H7 (cell line): ENCODE data around the gene APBB2. TPM values are rescaled to one million over a fixed set of nuclear protein-coding genes. Genes with fewer than 3 reads are reported as not detected.

Experiments
- DNase-seq: peaks from one replicate; pipeline ENCODE4 v3.0.0; 2012
- H3K27me3 ChIP-seq: 2 replicates; pipeline ENCODE4 v1.6.0; 2011; ENCODE audit warnings: mild to moderate bottlenecking, low read length; ENCODE audit not compliant: control insufficient read depth, insufficient read depth
- H3K36me3 ChIP-seq: replicated peaks from 2 replicates; pipeline ENCODE4 v1.5.1; 2011; ENCODE audit warnings: low read length; ENCODE audit not compliant: control insufficient read depth, insufficient read depth
- H3K4me3 ChIP-seq: 2 replicates; pipeline ENCODE4 v1.5.1; 2011; ENCODE audit warnings: low read depth, mild to moderate bottlenecking, control low read depth, low read length, moderate library complexity; ENCODE audit not compliant: insufficient read depth
- total RNA-seq: library from RNA; depleted of rRNA; stranded (reverse); fragments of >200 nt; shearing (Covaris generic); gene quantifications from 2 replicates; pipeline ENCODE4 v1.2.3, GENCODE V29; 2014

The APBB2 gene
- total RNA-seq, 1 experiment from 2014 or later, result 33.4 TPM

DNA sequence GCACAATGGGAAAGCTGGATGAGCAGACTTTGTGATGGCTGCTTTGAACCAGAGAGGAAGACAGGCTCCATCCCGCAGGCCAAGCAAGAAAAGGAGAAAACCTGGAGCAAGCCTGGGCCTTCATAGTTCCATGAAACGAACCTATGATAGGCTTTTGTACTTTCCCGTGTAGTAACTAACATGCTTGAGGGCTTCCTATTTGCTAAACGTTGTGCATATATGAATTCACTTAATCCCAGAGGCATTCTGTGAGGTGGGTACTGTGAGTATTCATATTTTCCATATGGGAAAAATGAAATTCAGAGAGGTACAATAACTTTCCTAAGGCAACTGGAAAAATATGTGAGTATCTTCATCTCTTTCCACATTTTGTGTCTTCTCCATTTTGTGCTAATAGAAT is 13.6 kb upstream of the APBB2 start:
- no peaks in the 10 kb centered on the region for H3K36me3 ChIP-seq
- no peaks in the 10 kb centered on the region for H3K27me3 ChIP-seq
- no peak for DNase-seq
- no peak overlapping the region for H3K4me3 ChIP-seq

DNA sequence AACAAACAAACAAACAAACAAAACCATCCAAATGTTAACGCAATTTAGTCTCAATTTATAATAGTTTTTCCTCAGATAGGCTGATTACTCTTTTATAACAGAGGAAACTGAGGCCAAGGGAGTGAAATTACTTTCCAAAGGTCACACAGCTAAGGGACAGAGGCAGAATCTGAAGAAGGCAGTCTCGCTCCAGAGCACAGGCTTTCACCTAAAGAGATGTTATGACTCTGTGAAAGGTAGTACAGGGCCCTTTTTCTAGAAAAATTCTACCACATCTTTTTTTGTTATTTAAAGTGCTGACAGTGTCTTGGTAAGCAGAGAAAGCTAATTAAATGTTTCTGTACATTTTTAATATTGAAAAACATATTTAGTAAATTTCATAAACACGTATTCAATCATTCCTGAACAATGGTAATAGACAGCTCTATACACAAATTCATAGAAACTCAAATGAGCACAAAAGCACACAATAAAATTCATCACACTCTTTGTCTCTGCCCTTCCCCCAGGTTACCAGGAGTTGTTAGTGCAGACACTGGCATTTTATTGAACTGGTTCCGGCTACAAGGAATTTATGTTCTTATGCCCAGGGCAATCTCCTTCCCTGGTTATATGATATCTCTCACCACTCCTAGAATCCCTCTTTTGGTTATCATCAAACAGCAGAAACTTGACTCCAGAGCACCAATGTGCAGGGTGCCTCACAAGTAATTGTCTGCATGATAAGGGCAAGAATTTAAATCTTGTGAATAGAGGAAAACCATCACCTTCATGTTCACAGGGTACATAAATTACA is 7.7 kb upstream of the APBB2 start:
- Histone ChIP-seq H3K36me3 (no peaks in the 10 kb centered on the region), H3K4me3 (no peak overlapping the region), H3K27me3 (no peaks in the 10 kb centered on the region)
- DNase-seq, result no peak

DNA sequence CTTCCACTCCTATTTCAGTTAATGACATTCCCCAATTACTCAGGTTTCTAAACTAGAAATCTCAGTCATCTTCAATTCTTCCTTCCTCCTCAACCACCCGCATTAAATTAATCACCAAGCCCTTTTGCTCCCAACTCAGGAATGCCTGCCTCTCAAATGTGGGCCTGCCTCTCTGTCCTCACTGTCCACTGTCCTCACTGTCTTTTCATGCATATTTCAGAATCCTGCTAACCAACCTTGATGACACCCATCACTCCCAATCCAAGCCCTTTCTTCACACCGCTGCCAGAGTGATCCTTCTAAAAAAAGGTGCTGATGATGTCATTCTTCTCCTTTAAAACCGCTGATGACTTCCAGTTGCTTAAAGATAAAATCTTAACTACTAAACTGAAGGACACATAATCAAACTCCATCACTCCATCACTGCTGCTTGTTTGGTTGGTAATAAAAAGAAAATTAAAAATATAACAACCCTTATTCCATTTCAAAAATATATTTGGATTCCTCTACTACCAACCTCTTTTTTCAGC is 5.1 kb upstream of the APBB2 start:
- H3K4me3 ChIP-seq, result no peak overlapping the region
- no peak for DNase-seq
- H3K27me3 ChIP-seq, result no peaks in the 10 kb centered on the region
- no peaks in the 10 kb centered on the region for H3K36me3 ChIP-seq

DNA sequence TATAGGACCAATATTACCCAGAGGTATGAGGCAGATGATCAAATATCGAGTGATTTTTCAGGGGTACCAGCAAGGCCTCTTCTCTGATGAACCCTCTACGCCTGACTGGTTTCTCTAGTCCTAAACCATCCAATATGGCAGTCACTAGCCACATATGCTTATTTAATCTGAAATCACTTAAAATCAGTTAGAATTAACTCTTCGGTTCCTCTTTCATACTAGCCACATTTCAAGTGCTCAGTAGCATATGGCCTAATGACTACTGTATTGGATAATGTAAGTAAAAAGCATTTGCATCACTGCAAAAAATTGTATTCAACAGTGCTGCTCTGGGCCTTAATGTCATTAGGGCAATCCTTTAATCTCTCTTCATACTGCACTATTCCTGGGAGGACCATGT is 4.4 kb upstream of the APBB2 start:
- H3K36me3 ChIP-seq, result no peaks in the 10 kb centered on the region
- no peaks in the 10 kb centered on the region; the same call in 1 of the 2 replicates for H3K27me3 ChIP-seq
- H3K4me3 ChIP-seq, result no peak overlapping the region
- no peak for DNase-seq

DNA sequence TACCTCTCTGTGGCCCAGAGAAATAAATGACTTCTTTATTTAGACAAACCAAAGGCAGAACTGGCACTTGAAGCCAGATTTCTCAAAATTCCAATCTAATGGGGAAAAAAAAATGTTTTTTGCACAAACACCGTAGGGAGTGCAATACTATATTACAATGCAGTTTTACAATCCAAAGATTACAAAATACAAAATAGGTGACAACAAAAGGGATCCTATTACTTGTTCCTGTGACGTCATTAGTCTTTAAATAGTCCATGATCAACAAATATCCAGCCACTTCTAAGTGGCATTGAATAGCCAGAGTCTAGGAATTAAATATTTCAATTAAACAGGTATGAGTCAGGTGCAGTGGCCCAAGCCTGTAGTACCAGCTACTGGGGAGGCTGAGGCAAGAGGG is 3.0 kb upstream of the APBB2 start:
- peaks cover 6% of the 10 kb centered on the region; the same call in 1 of the 2 replicates for H3K27me3 ChIP-seq
- H3K36me3 ChIP-seq, result no peaks in the 10 kb centered on the region
- no peak overlapping the region for H3K4me3 ChIP-seq
- DNase-seq, result no peak

DNA sequence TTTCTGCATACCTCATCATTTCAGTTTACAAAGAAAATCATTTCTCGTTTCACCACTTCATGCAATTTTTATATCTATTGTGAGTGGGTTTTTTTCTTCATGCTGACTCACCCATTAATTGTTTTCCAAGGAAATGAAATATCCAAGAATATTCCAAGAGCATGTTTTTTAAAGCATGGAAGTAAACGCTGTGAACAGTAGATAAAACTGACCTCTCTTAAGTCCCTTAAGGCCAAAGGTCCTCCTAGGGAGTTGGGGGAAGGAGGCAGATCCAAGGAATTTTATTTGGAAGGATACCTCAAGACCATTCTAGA is 2.6 kb upstream of the APBB2 start:
- no peaks in the 10 kb centered on the region for H3K36me3 ChIP-seq
- no peak for DNase-seq

DNA sequence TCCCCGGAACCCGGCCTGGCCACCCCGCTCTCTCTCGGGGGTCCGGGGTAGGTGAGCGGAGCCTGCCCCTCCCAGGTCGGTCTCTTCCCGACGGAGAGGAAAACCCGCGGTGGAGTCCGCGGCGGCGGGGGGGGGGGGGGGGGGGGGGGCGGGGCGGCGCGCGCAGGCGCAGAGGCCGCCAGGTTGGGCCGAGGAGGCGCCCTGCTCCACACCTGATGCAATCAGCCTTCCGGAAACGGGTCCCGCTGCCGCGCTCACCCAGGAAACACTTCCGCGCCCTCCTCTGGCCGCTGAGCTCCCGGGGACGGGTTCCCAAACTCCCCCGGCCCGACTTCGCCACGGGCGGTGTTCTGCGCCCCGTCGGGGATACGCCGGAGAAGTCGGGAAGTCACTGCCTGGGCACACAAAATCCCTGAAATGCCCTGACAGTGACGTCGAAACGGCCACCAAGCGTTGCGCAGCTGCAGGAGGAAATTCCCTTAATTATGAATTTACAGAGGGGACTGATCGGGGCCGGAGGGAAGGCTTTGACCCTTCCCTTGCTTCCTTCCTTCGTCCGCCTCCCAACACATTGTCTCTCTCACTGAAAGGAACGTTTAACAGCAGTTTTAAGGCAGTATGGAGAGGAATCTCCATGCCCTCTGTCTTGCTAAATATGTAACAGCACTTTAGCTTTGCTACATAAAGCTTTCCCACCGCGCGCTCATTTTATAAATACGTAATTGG is 2.1 kb upstream of the APBB2 start:
- peak; percentile 95 for DNase-seq
- Histone ChIP-seq H3K27me3 (peaks cover 6% of the 10 kb centered on the region; the same call in 1 of the 2 replicates), H3K4me3 (peak overlapping the region; percentile 70), H3K36me3 (no peaks in the 10 kb centered on the region)

More for the DNA sequence above, 2.6 kb upstream of the APBB2 start:
- H3K27me3 ChIP-seq, result peaks cover 6% of the 10 kb centered on the region; the same call in 1 of the 2 replicates
- peak overlapping the region; percentile 68 for H3K4me3 ChIP-seq

DNA sequence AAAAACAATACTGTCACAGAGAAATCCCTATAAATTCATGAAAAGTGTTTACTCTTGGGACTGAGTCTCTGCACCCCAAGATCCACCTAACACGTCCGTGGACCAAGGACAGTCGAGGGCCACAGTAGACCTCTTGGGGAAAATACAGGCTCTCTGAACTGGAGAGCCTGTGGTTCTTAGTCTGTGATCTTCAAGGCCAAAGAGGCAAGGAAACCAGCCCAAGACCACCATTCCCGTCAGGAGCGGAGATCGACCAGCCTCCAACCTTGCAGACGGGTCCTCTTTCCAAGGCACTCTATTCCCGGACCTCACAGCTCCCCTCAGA is 1.6 kb upstream of the APBB2 start:
- no peaks in the 10 kb centered on the region for H3K36me3 ChIP-seq
- no peak for DNase-seq

DNA sequence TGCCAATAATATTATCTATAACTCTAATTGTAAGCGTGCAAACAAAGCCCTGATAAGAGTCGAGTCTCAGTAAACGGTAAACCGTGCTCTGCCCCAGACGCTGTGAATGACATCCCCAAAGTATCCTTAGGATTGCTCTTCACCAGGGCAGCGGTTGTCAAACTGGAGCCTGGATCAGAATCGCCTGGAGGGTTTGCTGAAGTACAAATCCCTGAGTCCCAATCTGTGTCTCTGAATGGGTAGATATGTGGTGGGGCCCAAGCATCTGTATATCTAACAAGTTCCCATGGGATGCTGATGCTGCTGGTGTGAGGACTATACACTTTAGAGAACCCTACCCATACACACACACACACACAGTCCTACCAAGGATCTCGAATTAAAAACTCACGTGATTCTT is 813 bp upstream of the APBB2 start:
- no peak for DNase-seq
- Histone ChIP-seq H3K36me3 (no peaks in the 10 kb centered on the region), H3K27me3 (peaks cover 6% of the 10 kb centered on the region; the same call in 1 of the 2 replicates), H3K4me3 (no peak overlapping the region)

More for the DNA sequence above, 1.6 kb upstream of the APBB2 start:
- Histone ChIP-seq H3K27me3 (peaks cover 6% of the 10 kb centered on the region; the same call in 1 of the 2 replicates), H3K4me3 (peak overlapping the region; percentile 70)

DNA sequence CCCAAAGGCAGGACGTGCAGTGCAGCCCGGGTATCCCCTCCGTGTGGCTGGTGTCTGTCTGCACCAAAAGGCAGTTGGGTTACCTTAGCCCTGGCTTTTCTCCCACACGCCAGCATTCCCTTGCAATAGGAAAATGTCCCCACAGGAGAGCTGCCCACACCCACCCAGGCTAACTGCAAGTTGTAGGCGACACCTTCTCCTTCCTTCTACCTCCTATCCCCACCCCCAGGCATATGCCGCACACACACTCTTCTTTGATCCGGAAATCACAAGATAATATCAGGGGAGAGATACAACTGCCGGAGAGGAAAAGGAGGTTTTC is 444 bp upstream of the APBB2 start:
- Histone ChIP-seq H3K36me3 (no peaks in the 10 kb centered on the region), H3K27me3 (peaks cover 6% of the 10 kb centered on the region; the same call in 1 of the 2 replicates), H3K4me3 (0 out of 2 replicates have a peak overlapping the region, but pooled peaks have one; percentile 10)
- DNase-seq, result no peak

DNA sequence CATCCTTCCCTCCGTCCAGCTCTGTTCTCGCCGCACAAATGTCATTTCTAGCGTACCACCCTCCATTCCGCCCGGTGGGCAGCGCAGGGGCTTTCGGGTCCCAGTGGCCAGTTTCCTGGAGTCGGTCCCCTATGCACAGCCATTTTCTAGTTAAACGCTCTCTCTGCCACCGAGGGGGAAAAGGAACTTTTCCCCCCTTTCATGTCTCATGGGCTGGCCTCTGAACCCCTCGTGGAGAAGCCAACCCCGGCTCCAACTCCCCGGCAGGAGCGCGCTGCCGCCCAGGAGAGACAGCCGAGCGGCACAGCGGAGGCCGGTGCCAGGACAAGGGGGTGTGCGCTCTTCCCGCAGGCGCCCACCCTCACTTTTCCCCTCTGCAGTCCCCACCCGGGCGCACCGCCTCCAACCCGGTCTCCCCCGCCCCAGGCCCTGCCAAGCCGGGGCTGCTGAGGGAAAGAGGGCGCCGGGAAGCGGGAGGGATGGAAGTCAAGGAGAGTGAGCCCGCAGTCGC is 662 bp downstream of the APBB2 start:
- Histone ChIP-seq H3K27me3 (peaks cover 6% of the 10 kb centered on the region; the same call in 1 of the 2 replicates), H3K36me3 (no peaks in the 10 kb centered on the region), H3K4me3 (peak overlapping the region; percentile 91)
- DNase-seq, result no peak

DNA sequence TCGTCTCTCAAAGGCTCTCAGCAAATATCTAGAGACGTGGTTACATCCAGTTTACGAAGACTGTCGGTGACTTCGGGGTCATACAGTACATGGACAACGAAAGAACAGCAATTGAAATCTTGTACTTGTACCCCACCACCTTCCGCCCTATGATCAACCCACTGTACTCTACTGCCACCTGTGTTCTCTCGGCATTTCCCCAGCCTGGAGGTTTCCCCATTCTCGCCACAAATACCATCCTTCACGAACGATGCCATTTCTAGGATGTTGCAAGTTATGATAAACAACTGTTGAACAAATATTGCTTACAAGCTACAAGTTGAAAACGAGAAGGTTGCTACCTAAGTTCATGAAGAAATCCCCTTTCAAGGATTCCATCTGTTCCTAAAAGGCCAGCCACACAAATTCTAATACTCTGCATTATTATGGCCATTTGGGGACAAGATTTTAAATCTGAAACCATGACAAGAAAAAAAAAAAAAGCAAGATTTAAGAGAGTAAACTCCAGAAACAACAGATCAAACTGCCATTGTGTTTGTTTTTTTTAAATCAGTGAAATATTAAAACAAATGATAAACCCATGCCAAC is 1.6 kb downstream of the APBB2 start:
- Histone ChIP-seq H3K27me3 (peaks cover 6% of the 10 kb centered on the region; the same call in 1 of the 2 replicates), H3K4me3 (no peak overlapping the region), H3K36me3 (no peaks in the 10 kb centered on the region)
- peak; percentile 64 for DNase-seq

DNA sequence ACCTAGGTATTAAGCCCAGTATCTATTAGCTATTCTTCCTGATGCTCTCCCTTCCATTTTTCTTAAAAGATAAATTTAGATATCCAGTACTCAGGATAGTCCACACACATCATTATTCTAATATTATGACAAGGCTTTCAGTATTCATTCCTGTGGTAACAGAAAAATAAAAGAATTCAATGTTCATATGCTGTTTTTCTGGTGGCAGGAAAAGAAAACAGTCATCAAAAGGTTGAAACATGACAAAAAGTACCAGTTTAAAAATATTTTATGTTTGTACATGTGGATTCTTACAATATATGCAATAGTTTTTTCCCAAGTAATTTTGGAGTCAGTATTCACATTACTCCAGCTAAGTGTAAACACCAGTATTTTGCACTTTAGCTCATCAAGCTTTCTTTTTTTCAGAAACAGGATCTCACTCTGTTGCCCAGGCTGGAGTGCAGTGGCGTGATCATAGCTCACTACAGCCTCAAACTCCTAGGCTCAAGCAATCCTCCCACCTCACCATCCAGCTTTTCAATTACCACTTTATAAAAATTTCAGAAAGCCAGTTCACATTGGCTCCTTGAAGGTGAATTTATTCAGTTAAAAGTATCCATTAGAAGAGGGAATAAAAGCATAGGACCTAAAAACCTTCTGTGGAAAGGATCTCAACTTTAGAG is 2.3 kb downstream of the APBB2 start:
- no peak overlapping the region for H3K4me3 ChIP-seq
- H3K36me3 ChIP-seq, result no peaks in the 10 kb centered on the region
- no peak for DNase-seq
- peaks cover 6% of the 10 kb centered on the region; the same call in 1 of the 2 replicates for H3K27me3 ChIP-seq

DNA sequence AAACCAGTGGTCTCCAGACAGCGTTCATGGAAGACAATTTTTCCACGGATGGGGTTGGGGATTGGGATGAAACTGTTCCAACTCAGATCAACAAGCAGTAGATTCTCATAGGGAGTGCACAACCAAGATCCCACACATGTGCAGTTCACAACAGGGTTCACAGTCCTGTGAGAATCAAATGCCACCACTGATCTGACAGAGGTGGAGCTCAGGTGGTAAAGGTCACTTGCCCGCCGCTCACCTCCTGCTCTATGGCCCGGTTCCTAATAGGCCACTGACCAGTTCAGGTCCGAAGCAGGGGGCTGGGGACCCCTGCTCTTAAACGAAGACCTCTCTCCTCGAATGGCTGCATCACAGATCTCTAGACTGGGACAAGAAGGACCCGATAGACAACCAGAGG is 4.4 kb downstream of the APBB2 start:
- H3K4me3 ChIP-seq, result no peak overlapping the region
- no peak for DNase-seq
- H3K36me3 ChIP-seq, result no peaks in the 10 kb centered on the region
- peaks cover 6% of the 10 kb centered on the region; the same call in 1 of the 2 replicates for H3K27me3 ChIP-seq
